Stimulated activated CD4-positive, alpha-beta T cell treated with anti-CD3 and anti-CD28 coated beads, TNF-alpha, amount 100 ng/mL, for 4 hours (primary cell): ENCODE data around the gene AGAP1.

Experiments used
- DNase-seq, 3 experiments: peaks; one replicate each; pipeline ENCODE4 v3.0.0-alpha.2; 2020; ENCODE audit warnings: low read depth in 3 of 3

Gene AGAP1

DNA sequence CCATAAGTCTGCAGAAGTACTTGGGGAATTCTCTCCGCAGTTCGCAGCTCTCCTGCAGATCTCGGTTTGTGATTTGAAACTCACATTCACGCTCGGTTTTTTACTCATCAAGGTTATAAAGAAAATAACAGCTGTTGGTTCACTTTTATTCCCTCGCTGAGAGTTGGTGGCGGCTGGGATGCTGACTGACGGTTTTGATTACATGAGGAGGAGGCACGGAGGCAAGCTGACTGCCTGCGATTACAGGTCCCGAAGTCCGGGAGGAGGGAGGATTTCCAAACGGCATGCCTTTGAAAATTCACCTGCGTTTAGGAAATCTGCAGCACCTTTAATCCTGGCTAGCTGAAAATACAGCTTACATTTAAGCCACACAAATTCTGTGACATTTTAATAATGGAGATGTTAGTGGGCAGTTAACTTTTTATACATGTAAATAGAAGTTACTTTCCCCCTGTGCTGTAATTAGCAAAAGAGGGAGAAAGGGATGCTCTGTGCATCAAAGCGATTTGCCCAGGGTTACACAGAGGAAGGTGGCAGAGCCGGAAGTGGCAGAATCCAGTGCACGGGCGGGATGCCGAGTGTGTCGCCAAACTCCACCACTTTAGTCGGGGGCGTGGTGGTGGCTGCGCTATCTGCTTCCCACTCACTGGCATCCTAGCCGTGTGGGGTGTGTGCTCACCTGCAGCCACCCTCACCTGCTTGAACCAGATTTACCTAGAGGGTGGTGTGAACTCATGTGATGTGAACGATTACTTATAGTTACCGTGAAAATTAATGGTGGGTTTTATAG is 14.7 kb downstream of the AGAP1 start:
- no peak for DNase-seq

DNA sequence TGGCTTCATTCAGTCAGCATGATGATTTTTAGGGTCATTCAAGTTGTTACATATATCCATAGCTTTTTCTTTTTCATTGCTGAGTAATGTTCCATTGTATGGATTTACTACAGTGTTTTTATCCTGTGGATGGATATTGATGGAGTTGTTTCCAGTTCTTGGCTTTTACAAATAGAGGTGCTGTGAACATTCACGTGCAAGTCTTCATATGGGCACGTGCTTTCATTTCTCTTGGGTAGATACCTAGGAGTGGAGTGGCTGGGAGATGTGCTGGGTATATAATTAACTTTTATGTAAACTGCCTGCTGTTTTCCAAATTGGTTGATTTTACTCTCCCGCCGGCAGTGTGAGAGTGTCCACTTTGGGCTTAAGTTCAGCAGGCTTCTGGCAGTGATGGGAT is 16.5 kb downstream of the AGAP1 start:
- no peak for DNase-seq

- no peak for DNase-seq
Measured at GRCh38 chr2:235511187-235511661, 17.4 kb downstream of the AGAP1 start.

DNA sequence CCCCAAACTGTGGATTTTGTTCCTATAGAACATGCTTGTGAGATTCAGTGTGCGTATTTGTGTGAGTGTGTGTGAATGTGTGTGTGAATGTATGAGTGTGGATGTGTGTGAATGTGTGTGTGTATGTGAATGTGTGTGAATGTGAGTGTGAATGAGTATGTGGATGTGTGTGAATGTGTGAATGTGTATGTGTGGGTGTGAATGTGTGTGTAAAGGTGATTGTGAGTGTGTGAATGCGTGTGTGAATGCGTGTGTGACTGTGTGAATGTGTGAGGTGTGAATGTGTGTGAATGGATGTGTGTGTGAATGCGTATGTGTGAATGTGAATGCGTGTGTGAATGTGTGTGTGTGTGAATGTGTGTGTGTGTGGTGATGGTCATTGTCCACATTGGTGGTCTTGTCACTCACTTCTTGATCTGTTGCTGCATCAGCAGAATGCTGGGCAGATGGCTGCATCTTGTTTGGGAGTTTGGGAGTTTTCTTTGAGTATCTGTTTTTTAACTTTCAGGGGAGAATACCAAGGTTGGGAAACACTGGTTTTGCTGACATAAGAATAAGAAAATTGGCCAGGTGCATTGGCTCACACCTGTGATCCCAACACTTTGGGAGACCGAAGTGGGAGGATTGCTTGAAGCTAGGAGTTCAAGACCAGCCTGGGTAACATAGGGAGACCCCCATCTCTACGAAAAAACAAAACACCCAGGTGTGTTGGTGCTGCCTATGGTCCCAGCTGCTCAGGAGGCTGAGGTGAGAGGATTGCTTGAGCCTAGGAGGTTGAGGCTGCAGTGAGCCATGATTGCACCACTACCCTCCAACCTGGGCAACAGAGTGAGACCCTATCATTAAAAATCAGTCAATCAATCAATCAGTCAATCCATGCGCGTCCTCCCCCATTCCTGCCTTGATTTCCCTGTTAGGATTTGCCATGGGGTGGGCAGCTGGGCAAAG is 18.2 kb downstream of the AGAP1 start:
- no peak for DNase-seq

DNA sequence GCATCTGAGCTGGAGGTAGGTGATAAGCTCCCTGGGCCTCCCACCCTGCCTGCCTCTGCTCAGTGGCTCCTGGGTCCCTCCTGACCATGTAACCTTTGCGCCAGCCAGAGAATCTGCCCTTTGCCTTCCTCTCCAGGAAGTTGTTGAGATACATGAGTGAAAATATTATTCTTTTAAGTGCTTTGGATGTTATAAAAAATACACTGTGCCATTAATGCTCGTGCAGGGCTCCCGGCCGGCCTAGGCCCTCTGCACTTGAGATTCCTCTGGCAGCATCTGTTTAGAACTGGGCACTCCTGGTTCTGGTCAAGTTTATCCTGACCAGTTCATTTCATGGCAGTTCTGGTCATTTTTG is 18.8 kb downstream of the AGAP1 start:
- no peak for DNase-seq

GRCh38 chr2:235513984-235514626 is 20.3 kb downstream of the AGAP1 start:
- DNase-seq = no peak

- no peak for DNase-seq
Measured at GRCh38 chr2:235514627-235515363, 21.0 kb downstream of the AGAP1 start.

DNA sequence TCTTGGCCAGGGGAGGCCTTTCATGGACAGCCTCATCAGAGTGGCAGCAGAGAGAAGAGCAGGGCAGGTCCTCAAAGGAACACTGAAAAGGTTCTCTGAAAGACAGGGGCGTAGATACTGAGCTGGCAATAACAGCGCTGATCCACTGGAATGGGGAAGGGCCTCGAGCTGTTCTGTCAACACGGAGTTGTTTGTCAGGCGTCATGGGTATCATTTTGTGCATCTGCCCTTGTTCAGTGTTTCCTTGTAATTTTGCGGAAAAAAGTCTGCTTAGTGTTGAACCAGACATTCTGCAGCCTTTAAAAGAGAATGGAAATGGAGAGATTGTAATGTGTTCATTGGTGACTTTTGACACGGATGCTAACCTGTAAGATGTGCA is 21.5 kb downstream of the AGAP1 start:
- no peak for DNase-seq

DNA sequence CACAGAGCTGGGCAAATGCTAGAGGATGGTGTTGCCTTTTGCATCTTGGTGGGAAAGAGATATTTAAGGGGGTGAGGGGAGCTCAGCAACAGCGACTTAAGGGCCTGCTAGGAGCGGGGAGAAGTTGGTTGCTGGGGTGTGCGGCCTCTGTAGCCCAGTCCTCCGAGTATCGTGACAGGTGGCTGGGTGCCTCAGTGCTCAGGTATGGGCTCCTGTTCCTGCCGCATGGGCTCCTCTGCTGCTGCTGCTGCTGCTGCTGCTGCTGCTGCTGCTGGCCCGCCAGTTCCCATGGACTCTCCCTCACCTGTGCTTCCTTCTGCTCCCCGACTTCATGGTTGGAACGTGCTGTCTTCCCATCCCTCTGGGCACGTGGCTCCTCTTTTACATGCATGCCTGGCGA is 22.0 kb downstream of the AGAP1 start:
- DNase-seq = no peak

GRCh38 chr2:235516257-235516656 is 22.4 kb downstream of the AGAP1 start:
- no peak for DNase-seq

DNA sequence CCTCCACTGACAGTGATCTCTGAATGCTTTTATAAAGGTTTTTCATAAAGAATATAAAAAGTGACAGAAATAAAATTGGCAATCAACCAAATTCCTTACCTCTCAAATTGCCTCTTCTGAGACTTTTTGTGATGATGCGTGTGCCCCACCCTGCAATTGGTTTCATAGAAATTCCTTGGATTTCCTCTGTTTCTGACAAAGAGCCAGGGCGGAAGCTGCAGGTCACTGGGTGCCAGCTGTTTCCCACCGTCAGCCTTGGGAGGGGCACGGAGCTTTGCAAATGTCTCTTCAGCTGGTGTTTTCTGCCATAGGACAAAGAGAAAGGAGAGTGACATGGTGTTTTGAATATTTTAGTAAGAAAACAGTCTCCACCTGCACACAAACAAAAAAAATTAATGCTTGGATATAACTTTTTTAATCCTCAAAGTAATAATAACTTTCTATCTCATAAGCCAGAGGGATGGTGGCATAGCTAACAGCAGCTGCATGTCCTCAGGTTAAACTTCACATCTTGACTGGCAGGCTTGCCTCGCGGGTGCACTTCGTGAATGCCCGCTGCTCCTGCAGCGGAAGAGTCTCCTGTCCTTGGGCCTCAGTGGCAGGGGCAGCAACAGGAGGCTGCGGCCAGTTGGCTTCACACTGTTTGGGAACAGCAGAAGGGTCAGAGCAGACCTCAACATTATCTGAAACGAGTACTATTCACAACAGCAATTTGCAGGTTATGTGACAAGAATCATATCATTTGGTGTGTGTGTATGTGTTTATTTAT is 24.7 kb downstream of the AGAP1 start:
- no peak for DNase-seq

GRCh38 chr2:235520787-235521186 is 26.9 kb downstream of the AGAP1 start:
- no peak for DNase-seq

GRCh38 chr2:235521844-235522243 is 28.0 kb downstream of the AGAP1 start:
- no peak for DNase-seq

GRCh38 chr2:235523021-235523420 is 29.2 kb downstream of the AGAP1 start:
- no peak for DNase-seq

- DNase-seq = no peak
Measured at GRCh38 chr2:235523486-235524150, 29.8 kb downstream of the AGAP1 start.

DNA sequence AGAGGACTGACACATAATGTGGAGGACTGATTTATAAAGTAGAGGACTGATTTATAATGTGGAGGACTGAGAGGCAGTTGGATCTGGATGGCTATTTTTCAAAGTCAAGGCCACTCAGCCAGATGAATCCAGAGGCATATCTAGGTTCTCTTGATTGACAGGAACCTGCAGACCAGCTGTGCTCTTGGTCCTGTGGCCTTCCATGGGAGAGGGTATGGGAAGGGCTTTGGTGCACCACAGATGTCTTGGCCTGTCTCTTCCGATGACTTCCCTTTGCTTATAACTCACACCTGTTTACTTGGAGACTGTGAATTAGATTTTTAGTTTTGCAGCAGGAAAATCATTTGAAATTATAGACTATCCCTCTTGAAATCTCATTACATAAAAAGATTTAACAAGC is 32.3 kb downstream of the AGAP1 start:
- no peak for DNase-seq

- no peak for DNase-seq
Measured at GRCh38 chr2:235527806-235528469, 34.1 kb downstream of the AGAP1 start.

GRCh38 chr2:235529621-235530020 is 35.8 kb downstream of the AGAP1 start:
- no peak for DNase-seq

DNA sequence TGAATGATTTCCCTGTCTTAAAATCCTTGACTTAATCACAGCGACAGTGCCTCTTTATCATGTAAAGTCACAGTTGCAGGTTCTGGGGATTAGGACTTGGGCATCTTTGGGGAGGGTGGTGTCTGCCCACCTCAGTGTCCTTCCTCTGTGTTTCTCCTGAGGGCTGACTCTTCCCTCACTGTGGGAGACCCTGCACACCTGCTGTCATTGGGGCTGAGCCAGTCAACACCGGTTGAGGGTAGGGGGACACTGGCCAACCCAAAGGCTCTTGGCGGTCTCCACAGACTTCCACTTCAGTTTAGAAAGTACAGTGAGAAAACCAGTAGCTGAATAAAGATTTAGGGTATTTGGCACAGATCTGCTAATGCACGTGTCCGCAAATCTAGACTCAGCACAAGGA is 36.9 kb downstream of the AGAP1 start:
- DNase-seq = no peak

DNA sequence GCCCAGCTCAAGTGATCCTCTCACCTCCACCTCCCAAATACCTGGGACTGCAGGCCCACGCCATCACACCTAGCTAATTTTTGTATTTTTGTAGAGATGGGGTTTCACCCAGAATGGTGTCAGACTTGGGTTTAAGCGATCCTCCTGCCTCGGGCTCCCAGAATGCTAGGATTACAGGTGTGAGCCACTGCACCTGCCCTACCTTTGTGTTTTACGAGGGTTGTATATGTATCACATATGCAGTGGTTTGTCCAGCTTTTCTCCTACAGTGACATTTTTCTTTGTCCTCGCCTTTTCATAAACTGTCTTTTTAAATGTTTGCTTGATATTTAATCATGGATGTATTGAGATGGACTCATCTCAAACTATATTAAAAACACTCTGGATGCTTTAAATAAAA is 38.5 kb downstream of the AGAP1 start:
- no peak for DNase-seq
